A673 (cell line): ENCODE results near the gene CYP46A1.

Experiments used
- EZH2 ChIP-seq: fragments of 200-600 bp; sonication (generic); IDR thresholded peaks from 2 replicates; pipeline ENCODE4 v1.6.1; 2017; ENCODE audit warnings: borderline replicate concordance, low read depth, mild to moderate bottlenecking, mixed read lengths, antibody characterized with exemption, low read length; ENCODE audit not compliant: poor library complexity, severe bottlenecking
- TF ChIP-seq, protein P1 (sequence below): fragments of 300-800, 200-600 bp; sonication (generic); conservative IDR thresholded peaks from 2 replicates; pipeline ENCODE4 v1.5.1; 2017; ENCODE audit warnings: low read depth, mild to moderate bottlenecking, antibody characterized with exemption, low read length, moderate library complexity, mixed read lengths

- TF ChIP-seq, protein P1, sequence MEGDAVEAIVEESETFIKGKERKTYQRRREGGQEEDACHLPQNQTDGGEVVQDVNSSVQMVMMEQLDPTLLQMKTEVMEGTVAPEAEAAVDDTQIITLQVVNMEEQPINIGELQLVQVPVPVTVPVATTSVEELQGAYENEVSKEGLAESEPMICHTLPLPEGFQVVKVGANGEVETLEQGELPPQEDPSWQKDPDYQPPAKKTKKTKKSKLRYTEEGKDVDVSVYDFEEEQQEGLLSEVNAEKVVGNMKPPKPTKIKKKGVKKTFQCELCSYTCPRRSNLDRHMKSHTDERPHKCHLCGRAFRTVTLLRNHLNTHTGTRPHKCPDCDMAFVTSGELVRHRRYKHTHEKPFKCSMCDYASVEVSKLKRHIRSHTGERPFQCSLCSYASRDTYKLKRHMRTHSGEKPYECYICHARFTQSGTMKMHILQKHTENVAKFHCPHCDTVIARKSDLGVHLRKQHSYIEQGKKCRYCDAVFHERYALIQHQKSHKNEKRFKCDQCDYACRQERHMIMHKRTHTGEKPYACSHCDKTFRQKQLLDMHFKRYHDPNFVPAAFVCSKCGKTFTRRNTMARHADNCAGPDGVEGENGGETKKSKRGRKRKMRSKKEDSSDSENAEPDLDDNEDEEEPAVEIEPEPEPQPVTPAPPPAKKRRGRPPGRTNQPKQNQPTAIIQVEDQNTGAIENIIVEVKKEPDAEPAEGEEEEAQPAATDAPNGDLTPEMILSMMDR = no peak
- no peak for TF ChIP-seq EZH2
Observed at GRCh38 chr14:99724196-99724891, 40.2 kb downstream of the CYP46A1 start.
